Measurements from ENCODE around the gene RNF222. TPM values are rescaled to one million over a fixed set of nuclear protein-coding genes. Genes with fewer than 3 reads are reported as not detected.
A peak's percentile ranks its signal among the peaks of the same experiment; 100 is the strongest.
"Not testable (repeated sequence)": the region's sequence is repeated elsewhere in the genome, so short reads cannot be mapped to it uniquely, and the experiment has no call there.

Gene RNF222
- total RNA-seq, 1 experiment from 2014 or later, result 0.79 TPM

GRCh38 chr17:8382052-8382879 lies 15.4 kb downstream of the RNF222 start:
- Histone ChIP-seq H3K4me1 (replicated peaks; ENCODE audit: insufficient read depth) (peaks cover 33% of the 10 kb centered on the region), H3F3A (ENCODE audit: insufficient read depth, low read depth) (peaks cover 71% of the 10 kb centered on the region), H3K4me3 (peak overlapping the region; percentile 92), H3K27me3 (ENCODE audit: insufficient read depth, low read depth) (no peaks in the 10 kb centered on the region), H3K4me2 (peak overlapping the region; percentile 98), H3K9me3 (ENCODE audit: insufficient read depth, low read depth) (no peaks in the 10 kb centered on the region), H2AFZ (no peak overlapping the region), H3K9me2 (ENCODE audit: insufficient read depth) (no peaks in the 10 kb centered on the region), H3K36me3 (ENCODE audit: low read depth) (peaks cover 40% of the 10 kb centered on the region), H4K20me1 (ENCODE audit: insufficient read depth) (peaks cover 41% of the 10 kb centered on the region), H3K79me2 (ENCODE audit: low read depth) (peaks cover 38% of the 10 kb centered on the region), H3K27ac (peak overlapping the region; percentile 94)
- no peak for DNase-seq
- TSS peak; percentile 63 for BruUV-seq (replicated peaks)
- intact Hi-C loops (cut with micrococcal nuclease; ENCODE audit: unreplicated experiment), result loop anchor here (2.0 to 10.0 kb wide), 6 partner anchors 70 to 1143 kb away; partner anchors contain the start of gene ALOXE3
- no peak for TF ChIP-seq EZH2 (IDR thresholded peaks at IDR 0.05; ENCODE audit: low read depth)
- no peak for TF ChIP-seq CTCF (conservative IDR thresholded peaks at IDR 0.05)
- CTCF ChIA-PET, result no interaction called here
- POLR2A ChIA-PET (ENCODE audit: unreplicated experiment), result interaction anchor here (0.6 to 0.7 kb wide), 3 partner anchors 12 to 161 kb away, joined by 4 to 14 read pairs (median 5); partner anchors contain the start of gene PFAS

- H3F3A ChIP-seq (ENCODE audit: insufficient read depth, low read depth), result peaks cover 84% of the 10 kb centered on the region
- no peak for DNase-seq
- no peak for TF ChIP-seq CTCF (conservative IDR thresholded peaks at IDR 0.05)
- TF ChIP-seq EZH2 (IDR thresholded peaks at IDR 0.05; ENCODE audit: low read depth), result no peak
- no peaks in the 10 kb centered on the region for H3K9me3 ChIP-seq (ENCODE audit: insufficient read depth, low read depth)
- no peaks in the 10 kb centered on the region for H3K27me3 ChIP-seq (ENCODE audit: insufficient read depth, low read depth)
- no TSS peak for BruUV-seq (replicated peaks)
- no peaks in the 10 kb centered on the region for H3K9me2 ChIP-seq (ENCODE audit: insufficient read depth)
- H3K4me1 ChIP-seq (replicated peaks; ENCODE audit: insufficient read depth), result peaks cover 24% of the 10 kb centered on the region
- no peak overlapping the region for H3K27ac ChIP-seq
- peaks cover 45% of the 10 kb centered on the region for H4K20me1 ChIP-seq (ENCODE audit: insufficient read depth)
- intact Hi-C loops (cut with micrococcal nuclease; ENCODE audit: unreplicated experiment), result loop anchor here (5.0 to 10.0 kb wide), 4 partner anchors 72 to 1145 kb away; no protein-coding TSS in a partner anchor
- H3K4me2 ChIP-seq, result peak overlapping the region; percentile 98
- ChIA-PET CTCF (no interaction called here), POLR2A (ENCODE audit: unreplicated experiment) (no interaction called here)
- peaks cover 41% of the 10 kb centered on the region for H3K36me3 ChIP-seq (ENCODE audit: low read depth)
- H2AFZ ChIP-seq, result no peak overlapping the region
- H3K4me3 ChIP-seq, result no peak overlapping the region; the same call in 1 of the 2 replicates
- peaks cover 38% of the 10 kb centered on the region for H3K79me2 ChIP-seq (ENCODE audit: low read depth)
Measured at GRCh38 chr17:8380049-8380448, 17.6 kb downstream of the RNF222 start.

- DNase-seq; BruUV-seq (replicated peaks); H2AFZ ChIP-seq; H3K4me2 ChIP-seq; H3K27me3 ChIP-seq (ENCODE audit: insufficient read depth, low read depth); POLR2A ChIA-PET (ENCODE audit: unreplicated experiment); CTCF ChIA-PET; H3K4me3 ChIP-seq; H3K9me2 ChIP-seq (ENCODE audit: insufficient read depth); H3K27ac ChIP-seq; H3K9me3 ChIP-seq (ENCODE audit: insufficient read depth, low read depth): not testable (repeated sequence)
- peaks cover 45% of the 10 kb centered on the region for H4K20me1 ChIP-seq (ENCODE audit: insufficient read depth)
- peaks cover 38% of the 10 kb centered on the region for H3K79me2 ChIP-seq (ENCODE audit: low read depth)
- intact Hi-C loops (cut with micrococcal nuclease; ENCODE audit: unreplicated experiment), result loop anchor here (5.0 kb wide), 1 partner anchor 76 kb away; no protein-coding TSS in a partner anchor
- H3K4me1 ChIP-seq (replicated peaks; ENCODE audit: insufficient read depth), result peaks cover 16% of the 10 kb centered on the region
- peaks cover 75% of the 10 kb centered on the region for H3F3A ChIP-seq (ENCODE audit: insufficient read depth, low read depth)
- peaks cover 41% of the 10 kb centered on the region for H3K36me3 ChIP-seq (ENCODE audit: low read depth)
Measured at GRCh38 chr17:8378117-8378516, 19.5 kb downstream of the RNF222 start.
